ENCODE results near the gene ADORA3. TPM values are rescaled to one million over a fixed set of nuclear protein-coding genes. Genes with fewer than 3 reads are reported as not detected.

Gene ADORA3
- total RNA-seq, 1 experiment from 2014 or later, result not detected

GRCh38 chr1:111505641-111506119 is 2.2 kb upstream of the ADORA3 start:
- H3K4me1 ChIP-seq (ENCODE audit: control insufficient read depth, insufficient read depth, low read length), result peaks cover 4% of the 10 kb centered on the region; the same call in 1 of the 2 replicates
- no peak for TF ChIP-seq SIN3A (IDR thresholded peaks at IDR 0.05; ENCODE audit: borderline replicate concordance, insufficient read depth, low read depth, low read length)
- TF ChIP-seq CTCF (IDR thresholded peaks at IDR 0.05), result no peak
- TF ChIP-seq POLR2AphosphoS5 (IDR thresholded peaks at IDR 0.05; ENCODE audit: low read depth, low read length), result no peak
- TF ChIP-seq TCF7L2 (IDR thresholded peaks at IDR 0.05; ENCODE audit: low read depth, low read length), result no peak
- no peak for TF ChIP-seq REST (IDR thresholded peaks at IDR 0.05; ENCODE audit: insufficient read depth in 1 of 2, low read depth in 2 of 2, low read length in 1 of 2)
- H3K36me3 ChIP-seq (ENCODE audit: control insufficient read depth, insufficient read depth, low read length), result no peaks in the 10 kb centered on the region
- no peaks in the 10 kb centered on the region for H3K27me3 ChIP-seq (ENCODE audit: control insufficient read depth, insufficient read depth, low read length)
- no peaks in the 10 kb centered on the region for H3K9me3 ChIP-seq (ENCODE audit: control insufficient read depth, insufficient read depth, low read depth, low read length)
- no TSS peak for BruUV-seq (replicated peaks)
- ATAC-seq, result no peak
- H3K27ac ChIP-seq (ENCODE audit: low read length), result no peak overlapping the region
- no peak overlapping the region for H3K4me3 ChIP-seq (ENCODE audit: low read depth in 2 of 2, low read length in 2 of 2)
- DNase-seq (ENCODE audit: low read depth, low spot score), result no peak
- in situ Hi-C loops (cut with HindIII; ENCODE audit: low pct_unique_long_range_greater_than_20kb, low sequenced_read_pairs), result no loop called here
- intact Hi-C loops (cut with micrococcal nuclease; ENCODE audit: unreplicated experiment), result loop anchor here (10.0 kb wide), 1 partner anchor 249 kb away; the partner anchor contains the start of gene DDX20
- POLR2A ChIA-PET, result no interaction called here
- CTCF ChIA-PET, result no interaction called here

- H3K4me3 ChIP-seq (ENCODE audit: low read depth in 2 of 2, low read length in 2 of 2), result no peak overlapping the region
- no peaks in the 10 kb centered on the region for H3K36me3 ChIP-seq (ENCODE audit: control insufficient read depth, insufficient read depth, low read length)
- BruUV-seq (replicated peaks), result no TSS peak
- H3K9me3 ChIP-seq (ENCODE audit: control insufficient read depth, insufficient read depth, low read depth, low read length), result no peaks in the 10 kb centered on the region
- DNase-seq (ENCODE audit: low read depth, low spot score) (no peak), ATAC-seq (no peak)
- no peak for TF ChIP-seq TCF7L2 (IDR thresholded peaks at IDR 0.05; ENCODE audit: low read depth, low read length)
- TF ChIP-seq REST (IDR thresholded peaks at IDR 0.05; ENCODE audit: insufficient read depth in 1 of 2, low read depth in 2 of 2, low read length in 1 of 2), result no peak
- no peak for TF ChIP-seq SIN3A (IDR thresholded peaks at IDR 0.05; ENCODE audit: borderline replicate concordance, insufficient read depth, low read depth, low read length)
- TF ChIP-seq CTCF (IDR thresholded peaks at IDR 0.05), result no peak
- no peak for TF ChIP-seq POLR2AphosphoS5 (IDR thresholded peaks at IDR 0.05; ENCODE audit: low read depth, low read length)
- ChIA-PET POLR2A (no interaction called here), CTCF (no interaction called here)
- intact Hi-C loops (cut with micrococcal nuclease; ENCODE audit: unreplicated experiment) (loop anchor here (10.0 kb wide), 1 partner anchor 251 kb away; the partner anchor contains the start of gene DDX20), in situ Hi-C loops (cut with HindIII; ENCODE audit: low pct_unique_long_range_greater_than_20kb, low sequenced_read_pairs) (no loop called here)
- peaks cover 4% of the 10 kb centered on the region; the same call in 1 of the 2 replicates for H3K4me1 ChIP-seq (ENCODE audit: control insufficient read depth, insufficient read depth, low read length)
- H3K27me3 ChIP-seq (ENCODE audit: control insufficient read depth, insufficient read depth, low read length), result no peaks in the 10 kb centered on the region
- no peak overlapping the region for H3K27ac ChIP-seq (ENCODE audit: low read length)
Measured at GRCh38 chr1:111504097-111504496, 664 bp upstream of the ADORA3 start.

All from Panc1 (cell line).